Measurements from ENCODE around the gene ADGRL1.
"Not testable (repeated sequence)": the region's sequence is repeated elsewhere in the genome, so short reads cannot be mapped to it uniquely, and the experiment has no call there.

ADGRL1 gene

GRCh38 chr19:14248578-14249011 is 42.6 kb upstream of the ADGRL1 start:
- Histone ChIP-seq H3K79me1 (replicated peaks; ENCODE audit: low read length, poor library complexity, severe bottlenecking) (no peaks in the 10 kb centered on the region), H2BK15ac (ENCODE audit: low read depth, poor library complexity, severe bottlenecking) (peak overlapping the region; percentile 100), H3K4me2 (ENCODE audit: low read length, poor library complexity, severe bottlenecking) (peak overlapping the region; percentile 91), H2BK120ac (ENCODE audit: low read depth, low read length) (peak overlapping the region; percentile 73), H3K27me3 (ENCODE audit: control insufficient read depth in 1 of 2, insufficient read depth in 1 of 2, low read length in 2 of 2) (peaks cover 0 to 16% of the 10 kb centered on the region in 2 experiments), H2BK5ac (ENCODE audit: low read depth, low read length, poor library complexity, severe bottlenecking) (no peak overlapping the region), H2BK12ac (ENCODE audit: low read length in 2 of 2) (no peak overlapping the region), H3K18ac (ENCODE audit: low read depth in 1 of 2, low read length in 2 of 2) (peak overlapping the region; percentile 90 to 91), H3K4me3 (ENCODE audit: insufficient read depth in 1 of 2, low read depth in 1 of 2, low read length in 2 of 2) (peak overlapping the region; percentile 51 to 65), H3K23ac (ENCODE audit: low read length in 2 of 2) (no peak overlapping the region), H4K91ac (ENCODE audit: low read length) (peak overlapping the region; percentile 86), H3K9me3 (ENCODE audit: control insufficient read depth, low read length) (no peaks in the 10 kb centered on the region), H3K4me1 (ENCODE audit: control insufficient read depth, insufficient read depth, low read depth, low read length) (peaks cover 12% of the 10 kb centered on the region), H2AK5ac (ENCODE audit: low read length, severe bottlenecking) (no peak overlapping the region), H3K4ac (ENCODE audit: low read depth in 1 of 2, low read length in 2 of 2) (peak overlapping the region in 1 of 2 experiments; percentile 89), H3K14ac (ENCODE audit: low read length in 2 of 2) (no peak overlapping the region), H4K8ac (ENCODE audit: low read length) (peak overlapping the region; percentile 99), H3K36me3 (ENCODE audit: control insufficient read depth in 1 of 2, insufficient read depth in 2 of 2, low read depth in 1 of 2, low read length in 2 of 2) (no peaks in the 10 kb centered on the region), H3K27ac (ENCODE audit: low read length, poor library complexity, severe bottlenecking) (no peak overlapping the region), H2AFZ (ENCODE audit: low read depth, low read length) (peak overlapping the region; percentile 2), H3K9ac (ENCODE audit: low read length) (peak overlapping the region; percentile 29)
- peak; percentile 55 for DNase-seq
- 3% methylated on average over 18 of the region's 20 CpGs for WGBS

GRCh38 chr19:14247548-14248471 is 41.8 kb upstream of the ADGRL1 start:
- peaks cover 0 to 15% of the 10 kb centered on the region in 2 experiments for H3K27me3 ChIP-seq (ENCODE audit: control insufficient read depth in 1 of 2, insufficient read depth in 1 of 2, low read length in 2 of 2)
- peak overlapping the region; percentile 56 for H3K4me2 ChIP-seq (ENCODE audit: low read length, poor library complexity, severe bottlenecking)
- H3K23ac ChIP-seq (ENCODE audit: low read length in 2 of 2); H3K9ac ChIP-seq (ENCODE audit: low read length); H3K9me3 ChIP-seq (ENCODE audit: control insufficient read depth, low read length); H3K4ac ChIP-seq (ENCODE audit: low read depth in 1 of 2, low read length in 2 of 2); H3K79me1 ChIP-seq (replicated peaks; ENCODE audit: low read length, poor library complexity, severe bottlenecking); H3K4me3 ChIP-seq (ENCODE audit: insufficient read depth in 1 of 2, low read depth in 1 of 2, low read length in 2 of 2); H3K27ac ChIP-seq (ENCODE audit: low read length, poor library complexity, severe bottlenecking); H3K36me3 ChIP-seq (ENCODE audit: control insufficient read depth in 1 of 2, insufficient read depth in 2 of 2, low read depth in 1 of 2, low read length in 2 of 2); H2BK12ac ChIP-seq (ENCODE audit: low read length in 2 of 2); DNase-seq: not testable (repeated sequence)
- H3K14ac ChIP-seq (ENCODE audit: low read length in 2 of 2): peak overlapping the region in 1 of 2 experiments; percentile 48
- peak overlapping the region; percentile 89 for H2BK15ac ChIP-seq (ENCODE audit: low read depth, poor library complexity, severe bottlenecking)
- H4K91ac ChIP-seq (ENCODE audit: low read length): peak overlapping the region; percentile 7
- H2AK5ac ChIP-seq (ENCODE audit: low read length, severe bottlenecking): peak overlapping the region; percentile 77
- peaks cover 12% of the 10 kb centered on the region for H3K4me1 ChIP-seq (ENCODE audit: control insufficient read depth, insufficient read depth, low read depth, low read length)
- H2BK120ac ChIP-seq (ENCODE audit: low read depth, low read length): peak overlapping the region; percentile 73
- H2AFZ ChIP-seq (ENCODE audit: low read depth, low read length): peak overlapping the region; percentile 82
- WGBS: 9% methylated on average over 28 of the region's 38 CpGs
- peak overlapping the region; percentile 31 for H2BK5ac ChIP-seq (ENCODE audit: low read depth, low read length, poor library complexity, severe bottlenecking)
- peak overlapping the region; percentile 89 for H4K8ac ChIP-seq (ENCODE audit: low read length)
- H3K18ac ChIP-seq (ENCODE audit: low read depth in 1 of 2, low read length in 2 of 2): peak overlapping the region; percentile 52 to 54

GRCh38 chr19:14247205-14247547 is 41.2 kb upstream of the ADGRL1 start:
- H3K79me1 ChIP-seq (replicated peaks; ENCODE audit: low read length, poor library complexity, severe bottlenecking); H2BK15ac ChIP-seq (ENCODE audit: low read depth, poor library complexity, severe bottlenecking); H4K91ac ChIP-seq (ENCODE audit: low read length); H2BK12ac ChIP-seq (ENCODE audit: low read length in 2 of 2); H4K8ac ChIP-seq (ENCODE audit: low read length); H2BK120ac ChIP-seq (ENCODE audit: low read depth, low read length); H2BK5ac ChIP-seq (ENCODE audit: low read depth, low read length, poor library complexity, severe bottlenecking); DNase-seq; H3K36me3 ChIP-seq (ENCODE audit: control insufficient read depth in 1 of 2, insufficient read depth in 2 of 2, low read depth in 1 of 2, low read length in 2 of 2); H3K18ac ChIP-seq (ENCODE audit: low read depth in 1 of 2, low read length in 2 of 2); H3K23ac ChIP-seq (ENCODE audit: low read length in 2 of 2); H3K9ac ChIP-seq (ENCODE audit: low read length); H3K9me3 ChIP-seq (ENCODE audit: control insufficient read depth, low read length); H3K27ac ChIP-seq (ENCODE audit: low read length, poor library complexity, severe bottlenecking); H2AFZ ChIP-seq (ENCODE audit: low read depth, low read length); H3K14ac ChIP-seq (ENCODE audit: low read length in 2 of 2); H3K4ac ChIP-seq (ENCODE audit: low read depth in 1 of 2, low read length in 2 of 2); H3K4me3 ChIP-seq (ENCODE audit: insufficient read depth in 1 of 2, low read depth in 1 of 2, low read length in 2 of 2): not testable (repeated sequence)
- peak overlapping the region; percentile 50 for H3K4me2 ChIP-seq (ENCODE audit: low read length, poor library complexity, severe bottlenecking)
- H2AK5ac ChIP-seq (ENCODE audit: low read length, severe bottlenecking): peak overlapping the region; percentile 51
- WGBS: 25% methylated on average over 4 of the region's 6 CpGs
- peaks cover 0 to 15% of the 10 kb centered on the region in 2 experiments for H3K27me3 ChIP-seq (ENCODE audit: control insufficient read depth in 1 of 2, insufficient read depth in 1 of 2, low read length in 2 of 2)
- peaks cover 12% of the 10 kb centered on the region for H3K4me1 ChIP-seq (ENCODE audit: control insufficient read depth, insufficient read depth, low read depth, low read length)

- H3K36me3 ChIP-seq (ENCODE audit: control insufficient read depth in 1 of 2, insufficient read depth in 2 of 2, low read depth in 1 of 2, low read length in 2 of 2); H3K27ac ChIP-seq (ENCODE audit: low read length, poor library complexity, severe bottlenecking); H2BK15ac ChIP-seq (ENCODE audit: low read depth, poor library complexity, severe bottlenecking); H3K4me3 ChIP-seq (ENCODE audit: insufficient read depth in 1 of 2, low read depth in 1 of 2, low read length in 2 of 2); H3K9me3 ChIP-seq (ENCODE audit: control insufficient read depth, low read length); H2AFZ ChIP-seq (ENCODE audit: low read depth, low read length); H4K91ac ChIP-seq (ENCODE audit: low read length); H3K27me3 ChIP-seq (ENCODE audit: control insufficient read depth in 1 of 2, insufficient read depth in 1 of 2, low read length in 2 of 2); H2AK5ac ChIP-seq (ENCODE audit: low read length, severe bottlenecking); H2BK120ac ChIP-seq (ENCODE audit: low read depth, low read length); H4K8ac ChIP-seq (ENCODE audit: low read length); H2BK12ac ChIP-seq (ENCODE audit: low read length in 2 of 2); H3K79me1 ChIP-seq (replicated peaks; ENCODE audit: low read length, poor library complexity, severe bottlenecking); H3K14ac ChIP-seq (ENCODE audit: low read length in 2 of 2); H3K23ac ChIP-seq (ENCODE audit: low read length in 2 of 2); H3K18ac ChIP-seq (ENCODE audit: low read depth in 1 of 2, low read length in 2 of 2); H3K4me2 ChIP-seq (ENCODE audit: low read length, poor library complexity, severe bottlenecking); H3K9ac ChIP-seq (ENCODE audit: low read length); H3K4ac ChIP-seq (ENCODE audit: low read depth in 1 of 2, low read length in 2 of 2); DNase-seq; H2BK5ac ChIP-seq (ENCODE audit: low read depth, low read length, poor library complexity, severe bottlenecking): not testable (repeated sequence)
- 83% methylated on average over 5 of the region's 5 CpGs for WGBS
- peaks cover 10% of the 10 kb centered on the region for H3K4me1 ChIP-seq (ENCODE audit: control insufficient read depth, insufficient read depth, low read depth, low read length)
These were observed 38.4 kb upstream of the ADGRL1 start for GRCh38 chr19:14244393-14244792.

All from mesenchymal stem cell (in vitro differentiated cells and primary cell).